ENCODE measurements around the gene UCHL1. TPM values are rescaled to one million over a fixed set of nuclear protein-coding genes. Genes with fewer than 3 reads are reported as not detected.

The UCHL1 gene
- total and polyA plus RNA-seq, 10 of the 15 experiments (the other 5 are each of a cell fraction or from before 2014, with no cell fraction given): 0.29 to 178 (median 125) TPM

DNA sequence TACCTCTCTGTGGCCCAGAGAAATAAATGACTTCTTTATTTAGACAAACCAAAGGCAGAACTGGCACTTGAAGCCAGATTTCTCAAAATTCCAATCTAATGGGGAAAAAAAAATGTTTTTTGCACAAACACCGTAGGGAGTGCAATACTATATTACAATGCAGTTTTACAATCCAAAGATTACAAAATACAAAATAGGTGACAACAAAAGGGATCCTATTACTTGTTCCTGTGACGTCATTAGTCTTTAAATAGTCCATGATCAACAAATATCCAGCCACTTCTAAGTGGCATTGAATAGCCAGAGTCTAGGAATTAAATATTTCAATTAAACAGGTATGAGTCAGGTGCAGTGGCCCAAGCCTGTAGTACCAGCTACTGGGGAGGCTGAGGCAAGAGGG lies 39.4 kb upstream of the UCHL1 start (continued):
- TF ChIP-seq RAD21 (IDR thresholded peaks at IDR 0.05; ENCODE audit: insufficient read depth, low read depth, low read length) (no peak), BCL11A (IDR thresholded peaks at IDR 0.05; ENCODE audit: low read depth, low read length) (no peak), BACH1 (IDR thresholded peaks at IDR 0.05; ENCODE audit: borderline replicate concordance) (no peak), PAX8 (IDR thresholded peaks at IDR 0.05) (no peak)

GRCh38 chr4:41218703-41219102 lies 38.0 kb upstream of the UCHL1 start:
- no peaks in the 10 kb centered on the region; the same call in none of the 2 replicates for H3K4me1 ChIP-seq (ENCODE audit: control insufficient read depth, insufficient read depth, low read length)
- no peak overlapping the region for H2AFZ ChIP-seq (ENCODE audit: control insufficient read depth, low read depth, low read length)
- ATAC-seq (no peak), FAIRE-seq (no peak), DNase-seq (ENCODE audit: low read depth, low spot score) (no peak)
- H3K9me3 ChIP-seq (replicated peaks; ENCODE audit: control insufficient read depth, insufficient read depth, low read length): no peaks in the 10 kb centered on the region
- TF ChIP-seq DPF2 (IDR thresholded peaks at IDR 0.05) (no peak), RUNX3 (IDR thresholded peaks at IDR 0.05; ENCODE audit: low read length) (peak; percentile 62)
- CTCF ChIA-PET: interaction anchor here (1.1 to 18.7 kb wide), 5 partner anchors 239 to 443 kb away, joined by 3 to 567 read pairs (median 4); no protein-coding TSS in a partner anchor
- intact Hi-C loops (cut with micrococcal nuclease; ENCODE audit: unreplicated experiment) (loop anchor here (10.0 kb wide), 1 partner anchor 484 kb away; no protein-coding TSS in a partner anchor), in situ Hi-C loops (cut with MboI) (loop anchor here (5.0 to 10.0 kb wide), 3 partner anchors 241 to 484 kb away; no protein-coding TSS in a partner anchor)
- no peak overlapping the region for H3K27ac ChIP-seq (ENCODE audit: control insufficient read depth, insufficient read depth)
- H3K36me3 ChIP-seq (ENCODE audit: control insufficient read depth in 2 of 2, insufficient read depth in 2 of 2, low read length in 1 of 2): no peaks in the 10 kb centered on the region
- no TSS peak for BruUV-seq (replicated peaks)
- H3K4me2 ChIP-seq (ENCODE audit: control insufficient read depth, insufficient read depth): no peak overlapping the region
- 96% methylated on average over 3 of the region's 3 CpGs for WGBS (ENCODE audit: insufficient coverage, insufficient replicate concordance, low lambda C conversion rate, missing lambda C conversion rate)
- H3K9ac ChIP-seq (ENCODE audit: control insufficient read depth, insufficient read depth, low read length): no peak overlapping the region
- SMC1A ChIA-PET (ENCODE audit: uncharacterized antibody, unreplicated experiment): interaction anchor here (0.9 to 18.1 kb wide), 5 partner anchors 51 to 289 kb away, joined by 3 to 362 read pairs (median 4); no protein-coding TSS in a partner anchor
- H3K79me2 ChIP-seq (ENCODE audit: control insufficient read depth, insufficient read depth, low read length): peaks cover 4% of the 10 kb centered on the region
- H3K27me3 ChIP-seq (replicated peaks in 1 of 2; ENCODE audit: control insufficient read depth in 2 of 2, insufficient read depth in 2 of 2, low read length in 1 of 2): no peaks in the 10 kb centered on the region
- POLR2A ChIA-PET: interaction anchor here (1.0 kb wide), 1 partner anchor 191 kb away, joined by 4 read pairs; no protein-coding TSS in a partner anchor
- no peak overlapping the region for H3K4me3 ChIP-seq
- no peaks in the 10 kb centered on the region for H4K20me1 ChIP-seq (ENCODE audit: control insufficient read depth, insufficient read depth)
- RAD21 ChIA-PET (ENCODE audit: unreplicated experiment): interaction anchor here (1.6 to 11.9 kb wide), 2 partner anchors 242 to 294 kb away, joined by 4 to 262 read pairs; no protein-coding TSS in a partner anchor

Data from GM12878 (cell line).